HG03378 (cell line): Measurements from ENCODE around the gene ZACN.
A peak's percentile ranks its signal among the peaks of the same experiment; 100 is the strongest.
"Not testable (repeated sequence)": the region's sequence is repeated elsewhere in the genome, so short reads cannot be mapped to it uniquely, and the experiment has no call there.

Experiments
- ATAC-seq: cut with Tn5 transposase; IDR thresholded peaks from one replicate; pipeline ENCODE4 v1.9.1; 2021; ENCODE audit warnings: mild to moderate bottlenecking, moderate library complexity; ENCODE audit not compliant: unreplicated experiment

The ZACN gene

DNA sequence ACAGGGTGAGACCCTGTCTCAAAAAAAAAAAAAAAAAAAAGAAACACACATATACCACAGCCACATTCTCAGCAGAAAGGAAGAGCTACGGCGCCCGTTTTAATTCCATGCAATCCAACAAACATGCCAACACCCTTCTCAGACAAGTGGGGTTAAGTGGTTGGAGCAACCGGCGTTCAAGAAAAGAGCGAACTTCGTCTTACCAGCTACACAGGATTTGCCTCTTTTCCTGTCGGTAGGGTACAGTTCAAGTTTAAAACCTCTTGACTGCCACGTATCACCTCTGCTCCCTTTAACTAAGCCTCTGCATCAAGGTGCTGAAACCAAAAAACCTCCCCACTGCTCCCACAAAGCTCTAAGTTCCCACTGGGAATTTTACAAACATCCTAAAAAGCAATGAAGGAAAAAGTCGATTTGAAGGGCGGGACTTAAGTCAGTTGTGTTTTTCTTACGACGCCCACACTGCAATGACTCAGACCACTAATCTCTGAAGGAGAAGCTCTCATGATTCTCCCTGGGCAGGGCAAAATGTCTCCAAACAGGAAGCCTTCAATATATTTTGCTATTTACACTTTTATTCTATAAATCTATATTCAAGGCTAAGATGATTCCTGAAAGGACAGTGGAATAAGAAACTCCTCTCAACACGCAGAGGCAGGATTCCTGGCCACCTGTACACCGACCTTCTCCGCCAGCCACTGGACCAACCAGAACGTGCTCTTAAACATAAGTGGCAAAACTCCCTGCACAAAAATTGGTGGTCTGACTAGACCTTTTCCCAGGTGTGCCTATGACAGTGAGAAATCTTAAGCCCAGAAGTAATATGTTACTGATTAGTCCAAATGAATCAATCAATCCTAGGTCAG is 25.5 kb upstream of the ZACN start:
- no peak for ATAC-seq

- ATAC-seq, result no peak
Measured at GRCh38 chr17:76054112-76054476, 24.9 kb upstream of the ZACN start.

- no peak for ATAC-seq
Measured at GRCh38 chr17:76056882-76057281, 22.1 kb upstream of the ZACN start.

DNA sequence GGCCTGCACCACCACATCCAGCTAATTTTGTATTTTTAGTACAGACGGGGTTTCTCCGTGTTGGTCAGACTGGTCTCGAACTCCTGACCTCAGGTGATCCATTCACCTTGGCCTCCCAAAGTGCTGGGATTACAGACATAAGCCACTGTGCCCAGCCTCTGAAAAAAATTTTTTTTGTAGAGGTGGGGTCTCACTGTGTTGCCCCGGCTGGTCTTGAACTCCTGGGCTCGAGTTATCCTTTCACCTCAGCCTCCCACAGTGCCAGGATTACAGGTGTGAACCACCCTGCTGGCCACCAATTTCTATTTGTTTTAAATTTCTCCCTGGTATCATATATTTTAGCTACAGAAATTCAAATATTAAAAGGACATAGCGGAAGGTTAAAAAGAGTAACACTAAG is 20.7 kb upstream of the ZACN start:
- ATAC-seq, result not testable (repeated sequence)

DNA sequence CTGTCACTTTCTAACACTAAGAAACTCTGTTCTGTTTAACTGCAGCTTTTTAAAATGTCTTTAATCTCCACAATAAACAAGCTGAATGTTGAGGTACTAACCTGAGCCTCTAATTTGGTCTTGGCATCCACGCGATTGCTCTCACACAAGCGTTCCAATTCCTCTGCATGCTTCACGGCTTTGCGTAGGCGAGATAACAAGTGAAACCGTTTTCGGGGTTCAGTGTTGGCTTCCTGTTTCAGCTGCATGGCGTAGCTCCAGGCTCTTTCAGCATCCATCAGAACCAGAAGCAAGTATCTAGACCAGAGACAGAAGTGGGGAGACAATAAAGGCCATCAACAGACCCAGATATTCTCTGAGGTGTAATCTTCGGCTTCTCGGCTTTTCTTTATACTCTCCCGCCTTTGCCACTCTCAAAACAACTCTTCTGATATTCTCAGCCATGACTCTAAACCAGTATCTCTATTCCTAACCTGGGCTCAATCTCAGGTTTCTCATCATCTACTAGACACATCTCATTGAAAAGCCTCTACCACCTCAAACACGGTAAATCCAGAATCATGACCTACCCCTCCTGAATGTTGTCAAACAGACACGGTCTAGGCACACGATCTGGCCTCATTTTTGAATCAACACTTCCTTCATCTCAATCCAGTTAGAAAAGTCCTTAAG is 15.0 kb upstream of the ZACN start:
- no peak for ATAC-seq

- ATAC-seq, result no peak
Measured at GRCh38 chr17:76065775-76066174, 13.2 kb upstream of the ZACN start.

DNA sequence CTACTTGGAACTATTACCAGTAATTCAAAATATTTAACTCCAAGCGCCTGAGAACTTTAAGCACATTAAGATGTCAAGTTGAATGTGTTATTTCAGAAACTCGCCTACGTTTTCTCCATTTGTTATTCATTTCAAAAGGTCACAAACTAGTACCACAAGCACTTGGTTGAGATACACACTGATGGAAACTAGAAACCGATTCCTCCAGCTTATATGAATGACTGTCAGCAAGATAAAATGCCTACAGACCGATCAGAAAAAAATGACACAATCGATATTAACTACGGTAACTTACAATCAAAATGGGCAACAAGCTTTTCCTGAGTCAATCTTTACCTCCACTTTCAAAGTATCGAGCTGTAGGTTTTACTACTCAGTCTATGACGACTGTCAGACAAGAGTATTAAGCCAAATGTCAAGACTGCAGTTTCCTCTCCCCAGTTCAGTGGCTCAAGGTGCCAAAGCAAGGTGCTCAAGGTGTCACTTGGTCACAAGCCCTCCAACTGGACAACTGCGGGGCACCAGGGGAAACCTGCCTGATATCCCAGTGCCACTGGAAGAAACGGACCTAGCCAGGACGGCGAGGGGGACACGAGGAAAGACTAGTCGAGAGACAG is 7.3 kb upstream of the ZACN start:
- no peak for ATAC-seq

GRCh38 chr17:76072148-76072858 is 6.7 kb upstream of the ZACN start, which contains the start of gene SRP68:
Gene SRP68 (minus strand): TSS chr17:76072517. CDS start chr17:76072491, 26 bp downstream.
- peak; percentile 55 for ATAC-seq

DNA sequence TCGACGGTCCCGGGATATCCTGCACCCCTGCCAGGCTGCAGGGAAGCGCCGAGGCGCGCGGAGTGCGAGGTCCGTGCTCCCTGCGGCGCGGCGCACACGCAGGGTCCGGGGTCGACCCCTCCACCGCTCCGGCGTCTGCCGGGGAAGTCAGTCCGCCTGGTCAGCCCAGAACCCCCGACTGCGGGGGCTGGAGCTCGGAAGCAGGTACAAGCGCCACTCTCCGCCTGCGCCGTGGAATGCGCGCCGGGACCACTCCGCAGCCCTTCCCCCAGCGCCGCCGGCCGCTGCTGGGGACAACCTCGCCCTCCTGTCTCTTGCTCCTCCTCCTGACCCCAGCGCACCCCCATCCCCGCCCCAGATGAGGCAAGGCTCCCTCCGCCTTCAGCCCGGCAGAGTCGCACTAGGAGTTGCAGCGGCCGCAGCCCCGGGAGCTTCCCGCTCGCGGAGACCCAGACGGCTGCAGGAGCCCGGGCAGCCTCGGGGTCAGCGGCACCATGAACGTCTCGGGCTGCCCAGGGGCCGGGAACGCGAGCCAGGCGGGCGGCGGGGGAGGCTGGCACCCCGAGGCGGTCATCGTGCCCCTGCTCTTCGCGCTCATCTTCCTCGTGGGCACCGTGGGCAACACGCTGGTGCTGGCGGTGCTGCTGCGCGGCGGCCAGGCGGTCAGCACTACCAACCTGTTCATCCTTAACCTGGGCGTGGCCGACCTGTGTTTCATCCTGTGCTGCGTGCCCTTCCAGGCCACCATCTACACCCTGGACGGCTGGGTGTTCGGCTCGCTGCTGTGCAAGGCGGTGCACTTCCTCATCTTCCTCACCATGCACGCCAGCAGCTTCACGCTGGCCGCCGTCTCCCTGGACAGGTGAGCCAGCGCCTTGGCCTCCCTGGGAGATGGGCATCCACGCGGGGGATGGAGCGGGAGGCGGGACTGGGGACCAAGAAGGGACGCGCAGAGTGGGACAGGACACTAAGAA is 4.3 kb upstream of the ZACN start, which contains the start of gene GALR2:
GALR2 (plus strand) TSS at position 392 of the 974 bp plus-strand sequence; CDS start at position 495, 103 bp downstream.
- ATAC-seq, result no peak

DNA sequence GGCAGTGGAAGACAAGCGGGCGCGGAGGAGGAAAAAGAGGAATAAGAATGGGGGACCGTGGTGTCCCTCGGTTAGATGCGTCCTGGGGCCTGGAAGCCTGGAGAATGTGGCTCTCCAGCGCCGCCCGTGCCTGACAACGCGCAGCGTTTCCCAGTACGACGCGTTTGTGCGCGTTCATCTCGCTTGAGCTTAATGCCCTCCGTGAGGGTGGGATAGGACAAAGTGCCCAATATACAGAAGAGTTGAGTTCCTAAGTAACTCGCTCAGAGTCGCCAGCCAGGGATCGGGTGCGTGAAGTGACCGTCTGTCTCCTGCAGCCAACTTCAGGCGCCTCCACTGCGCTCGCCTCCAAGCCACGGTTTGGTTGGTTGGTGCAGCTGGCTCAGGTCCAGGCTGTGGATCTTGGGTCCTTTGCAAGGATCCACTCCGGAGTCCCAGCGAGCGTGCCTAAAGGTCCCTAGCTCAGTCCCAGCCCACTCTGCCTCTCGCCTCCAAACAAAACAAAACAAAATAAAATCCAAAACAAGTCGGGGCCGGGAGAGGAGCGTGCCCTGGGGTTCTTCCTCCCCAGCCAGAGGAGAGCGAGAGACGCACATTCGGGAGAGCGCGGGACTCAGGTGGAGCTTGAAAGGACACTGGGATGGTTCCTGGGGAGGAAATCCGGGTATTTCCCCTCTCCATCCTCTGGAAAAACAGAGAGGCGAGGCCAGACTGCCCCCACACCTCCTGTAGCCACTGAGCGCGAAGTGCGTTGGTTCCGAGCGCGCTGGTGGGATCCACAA is 3.4 kb upstream of the ZACN start:
- no peak for ATAC-seq

- no peak for ATAC-seq
Measured at GRCh38 chr17:76076146-76076764, 2.7 kb upstream of the ZACN start.

- no peak for ATAC-seq
Measured at GRCh38 chr17:76076765-76077583, 2.0 kb upstream of the ZACN start.

- ATAC-seq, result no peak
Measured at GRCh38 chr17:76077584-76078110, 1.3 kb upstream of the ZACN start.

- not testable (repeated sequence) for ATAC-seq
Measured at GRCh38 chr17:76078370-76078769, 612 bp upstream of the ZACN start.

DNA sequence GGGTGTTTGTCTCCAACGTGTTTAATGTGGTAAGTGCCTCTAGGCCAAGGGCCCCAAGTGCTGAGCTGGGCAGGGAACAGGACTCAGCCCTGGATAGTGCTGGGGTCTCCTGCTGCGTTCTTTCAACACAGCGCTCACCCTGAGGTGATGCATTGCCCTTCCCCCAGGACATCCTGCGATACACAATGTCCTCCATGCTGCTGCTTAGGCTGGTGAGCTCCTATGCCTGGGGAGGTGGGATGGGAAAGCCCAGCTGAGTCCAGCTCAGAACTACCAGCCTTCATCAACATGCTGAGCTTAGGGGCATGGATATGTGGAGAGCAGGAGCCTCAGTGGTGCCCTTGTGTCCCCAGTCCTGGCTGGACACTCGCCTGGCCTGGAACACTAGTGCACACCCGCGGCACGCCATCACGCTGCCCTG is 563 bp downstream of the ZACN start:
- no peak for ATAC-seq

- no peak for ATAC-seq
Measured at GRCh38 chr17:76079956-76080767, 1.2 kb downstream of the ZACN start.
